GM12873 (cell line): ENCODE data around the gene ZNF518B.

Source experiments
- CTCF ChIP-seq: IDR thresholded peaks from 2 replicates; pipeline ENCODE4 v1.5.1; 2012; ENCODE audit warnings: low read depth, mild to moderate bottlenecking, moderate library complexity, low read length, control low read depth; ENCODE audit not compliant: insufficient read depth; ENCODE audit errors: missing control alignments

ZNF518B gene

GRCh38 chr4:10456595-10457254 is 501 bp downstream of the ZNF518B start:
- TF ChIP-seq CTCF, result no peak

GRCh38 chr4:10456260-10456594 is 999 bp downstream of the ZNF518B start:
- TF ChIP-seq CTCF, result no peak

DNA sequence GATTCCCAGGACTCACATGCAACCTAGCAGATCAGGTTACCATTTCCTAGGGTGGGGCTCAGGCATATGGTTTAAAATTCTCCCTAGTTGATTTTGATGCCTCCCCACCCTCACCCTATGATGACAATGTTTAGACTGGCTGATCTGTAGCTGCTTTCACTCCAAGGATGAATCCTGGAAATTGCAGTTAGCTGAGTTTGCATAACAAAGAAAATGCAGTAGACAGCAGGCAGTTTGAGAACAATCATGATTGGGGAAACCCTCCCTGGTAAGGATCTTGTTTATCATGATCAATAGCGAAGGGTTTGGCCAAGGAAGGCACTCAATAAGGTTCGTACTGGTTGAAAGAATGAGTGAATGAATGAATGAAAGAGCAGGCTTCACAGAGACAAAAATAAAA is 2.1 kb downstream of the ZNF518B start:
- no peak for TF ChIP-seq CTCF

GRCh38 chr4:10454726-10455125 is 2.5 kb downstream of the ZNF518B start:
- TF ChIP-seq CTCF, result no peak

GRCh38 chr4:10454121-10454520 is 3.1 kb downstream of the ZNF518B start:
- no peak for TF ChIP-seq CTCF

DNA sequence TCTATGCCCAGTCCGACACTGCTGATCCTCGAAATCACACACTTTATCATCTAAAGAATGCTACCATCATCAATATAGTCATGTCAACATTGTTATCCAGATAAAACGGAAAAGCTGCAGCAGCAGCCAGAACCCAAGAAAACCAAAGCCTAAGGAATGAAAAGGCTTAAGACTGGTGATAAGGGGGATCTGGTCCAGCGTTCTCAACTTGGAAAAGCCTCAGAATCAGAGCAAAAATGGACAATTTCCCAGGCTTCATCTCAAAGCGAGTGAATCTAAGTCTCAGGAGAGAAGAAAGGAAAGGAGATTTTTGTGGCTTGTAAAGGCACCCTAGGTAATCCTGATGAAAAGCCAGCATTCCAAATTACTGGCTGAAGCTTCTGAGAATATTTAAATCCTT is 8.2 kb downstream of the ZNF518B start:
- TF ChIP-seq CTCF, result no peak

DNA sequence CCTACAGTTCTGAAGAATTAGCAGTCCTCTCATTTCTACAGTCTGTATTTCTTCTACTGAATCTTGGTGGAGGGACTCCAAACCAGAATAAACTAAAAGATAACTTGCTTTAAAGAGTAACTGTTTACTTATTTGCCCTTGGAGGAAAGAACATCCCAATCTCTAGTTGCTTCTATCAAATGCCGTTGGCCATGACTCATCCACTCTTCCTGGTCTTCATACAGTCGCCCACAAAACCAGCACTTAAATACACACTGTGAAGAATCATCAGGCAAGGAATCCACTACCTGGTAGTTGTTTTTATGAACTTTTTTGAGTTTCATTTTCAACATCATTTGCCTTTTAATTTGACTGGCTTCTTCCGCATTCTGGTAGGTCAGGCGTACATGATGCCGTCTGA is 14.2 kb downstream of the ZNF518B start:
- TF ChIP-seq CTCF, result no peak
